NCI-H2227 treated with DMSO at 0.1 percent for 48 hours (cell line): Measurements from ENCODE around the gene KLHL17.
A peak's percentile ranks its signal among the peaks of the same experiment; 100 is the strongest.

Experiments
- DNase-seq: peaks from one replicate; lab custom pipeline; 2025; lab: John Stamatoyannopoulos, UW

KLHL17 gene

DNA sequence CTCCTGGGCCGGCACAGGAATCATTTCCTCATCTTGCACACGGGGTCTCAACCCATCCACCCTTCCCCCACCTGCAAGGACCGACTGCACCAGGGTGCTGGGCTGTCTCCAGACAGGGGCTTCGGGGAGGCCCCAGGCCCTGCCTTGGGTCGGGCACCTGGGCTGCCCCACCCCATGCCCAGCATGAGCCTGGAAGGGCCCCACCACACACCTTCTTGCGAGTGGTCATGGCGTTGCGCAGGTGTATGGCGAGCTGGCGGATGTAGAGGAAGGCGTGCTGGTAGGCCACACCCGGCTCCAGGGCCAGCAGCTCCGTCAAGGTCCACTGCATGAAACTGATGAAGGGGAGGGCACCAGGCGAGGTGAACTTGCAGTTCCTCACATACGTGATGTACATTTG lies 8.2 kb upstream of the KLHL17 start:
- DNase-seq, result no peak

DNA sequence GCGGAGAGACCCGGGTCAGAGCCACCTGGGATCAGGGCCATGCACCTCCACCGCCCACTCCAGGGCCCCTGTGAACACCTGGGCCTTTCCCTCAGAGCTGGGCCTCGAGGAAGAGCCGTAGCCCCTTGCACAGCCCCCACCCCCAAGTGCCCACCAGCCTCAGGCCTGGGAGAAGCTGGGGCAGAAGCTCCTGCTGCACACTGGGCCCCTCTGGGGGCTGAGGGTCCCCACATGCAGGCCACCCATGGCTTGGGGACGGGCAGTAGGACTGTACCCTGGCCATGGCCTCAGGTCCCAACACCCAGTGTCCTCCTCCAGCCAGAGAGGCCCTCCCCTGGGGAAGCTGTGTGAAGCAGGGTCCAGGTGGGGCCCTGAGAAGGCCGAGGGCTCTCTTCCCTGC lies 7.8 kb upstream of the KLHL17 start:
- DNase-seq, result no peak

DNA sequence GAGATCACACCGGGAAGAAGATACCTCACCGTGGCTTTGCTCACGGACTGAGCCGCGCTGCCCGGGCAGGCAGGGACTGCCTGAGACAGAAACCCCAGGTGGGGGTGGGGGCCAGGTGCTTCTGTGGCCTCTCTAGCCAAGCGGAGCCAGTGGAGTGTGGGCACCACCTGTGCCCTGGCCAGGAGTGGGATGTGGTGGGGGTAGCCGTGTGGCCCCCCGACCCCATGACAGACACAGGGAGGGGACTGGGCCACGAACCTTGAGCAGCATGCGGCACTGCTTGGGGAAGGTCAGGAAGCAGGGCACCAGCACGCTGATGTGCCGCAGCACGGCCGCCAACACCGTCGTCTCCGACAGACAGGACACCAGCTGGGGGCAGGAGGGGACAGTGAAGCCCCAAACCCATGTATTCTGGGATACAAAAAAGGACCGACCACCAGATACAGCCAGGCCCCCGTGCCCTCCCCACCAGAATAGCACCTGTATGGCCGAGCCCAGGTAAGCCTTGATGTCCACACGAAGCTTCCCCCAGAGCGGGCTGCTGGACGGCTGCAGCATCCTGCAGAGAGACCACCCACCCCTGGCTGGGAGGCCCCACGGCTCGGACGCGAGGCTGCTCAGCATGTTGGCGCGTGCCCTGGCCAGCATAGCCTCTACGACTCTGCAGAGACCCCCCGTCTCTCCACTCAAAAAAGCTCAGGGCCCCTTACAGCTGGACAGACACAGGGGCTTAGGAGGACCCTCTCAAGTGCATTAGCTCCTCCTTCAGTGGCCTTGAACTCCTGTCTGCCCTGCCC lies 6.7 kb upstream of the KLHL17 start:
- no peak for DNase-seq

- no peak for DNase-seq
Observed at GRCh38 chr1:954927-955326, 5.5 kb upstream of the KLHL17 start.

- DNase-seq, result no peak
Observed at GRCh38 chr1:955474-955873, 4.9 kb upstream of the KLHL17 start.

DNA sequence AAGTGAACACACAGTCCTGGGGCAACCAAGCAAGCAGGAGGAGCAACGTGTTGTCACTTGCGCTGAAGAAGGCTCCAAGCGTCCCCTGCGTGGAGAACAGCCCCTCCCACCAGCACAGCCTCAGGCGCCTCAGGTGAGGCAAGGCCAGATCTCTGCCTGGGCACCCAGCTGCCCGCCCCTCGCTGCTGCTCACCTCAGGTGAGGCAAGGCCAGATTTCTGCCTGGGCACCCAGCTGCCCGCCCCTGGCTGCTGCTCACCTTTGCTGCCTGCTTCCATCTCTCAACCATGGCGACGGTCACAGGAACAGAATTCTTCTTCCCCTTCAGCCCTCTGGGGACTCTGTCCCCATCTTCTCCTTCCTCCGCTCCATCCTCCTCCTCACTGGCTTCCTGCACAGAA lies 3.7 kb upstream of the KLHL17 start:
- DNase-seq, result no peak

DNA sequence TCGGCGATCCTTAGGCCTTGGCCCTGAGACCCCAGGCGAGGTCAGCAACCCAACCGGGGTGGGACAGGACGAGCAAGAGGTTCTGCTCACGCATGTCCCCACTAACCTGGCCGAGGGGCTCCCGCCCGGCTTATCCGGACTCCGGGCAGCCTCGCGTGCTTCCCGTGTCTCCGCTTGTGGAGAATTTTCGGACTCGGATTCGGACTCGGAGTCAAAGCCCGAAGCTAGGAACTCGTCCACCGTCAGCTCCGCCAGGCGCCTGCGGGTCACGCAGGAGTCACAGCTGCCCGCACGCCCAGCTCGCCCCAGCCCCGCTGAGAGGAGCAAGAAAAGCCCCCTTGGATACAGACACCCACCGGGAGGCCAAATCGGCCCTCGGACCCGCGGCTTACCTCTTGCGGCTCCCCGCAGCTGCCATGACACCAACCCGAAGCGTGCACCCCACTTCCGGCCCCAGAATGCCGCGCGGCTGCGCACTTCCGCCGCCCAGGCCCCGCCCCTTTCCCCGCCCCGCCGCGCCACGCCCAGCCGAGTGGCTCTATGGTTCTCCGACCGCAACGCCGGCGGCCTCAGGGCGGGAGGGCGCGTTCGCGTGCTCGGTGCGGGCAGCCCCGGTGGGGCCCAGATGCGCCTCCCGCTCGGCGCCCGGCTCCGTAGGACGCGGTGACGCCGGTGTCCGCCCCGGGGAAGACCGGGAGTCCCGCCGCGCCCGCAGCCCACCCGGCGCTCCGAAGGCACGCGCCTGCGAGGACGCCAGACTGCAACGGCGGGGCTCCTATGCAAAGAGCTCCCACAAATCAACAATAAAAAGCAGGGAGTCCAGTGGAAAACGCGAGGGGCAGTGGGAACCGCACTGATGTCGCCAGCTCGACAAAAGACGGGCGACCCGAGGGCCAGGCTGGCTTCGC lies 1.3 kb upstream of the KLHL17 start, which contains the start of gene NOC2L:
Gene NOC2L (minus strand): TSS at position 434 of the 908 bp plus-strand sequence. CDS start 16 bp downstream, at position 418.
- peak; percentile 85 for DNase-seq

GRCh38 chr1:959731-960362 lies 537 bp upstream of the KLHL17 start:
- no peak for DNase-seq

GRCh38 chr1:961132-961669 lies 817 bp downstream of the KLHL17 start:
- DNase-seq, result no peak

- no peak for DNase-seq
Observed at GRCh38 chr1:962381-963300, 2.3 kb downstream of the KLHL17 start.

DNA sequence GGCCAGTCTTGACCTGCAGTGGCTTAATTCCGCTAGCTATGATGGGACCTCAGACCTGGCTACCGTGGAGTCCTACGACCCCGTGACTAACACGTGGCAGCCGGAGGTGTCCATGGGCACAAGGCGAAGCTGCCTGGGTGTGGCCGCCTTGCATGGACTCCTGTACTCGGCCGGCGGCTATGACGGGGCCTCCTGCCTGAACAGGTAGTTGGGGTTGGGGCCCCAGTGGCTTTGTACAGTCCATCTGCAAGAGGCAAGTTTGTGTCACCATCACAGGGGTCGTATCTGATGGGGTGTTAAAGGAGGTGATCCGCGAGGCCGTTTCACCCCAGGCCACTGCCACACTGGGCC lies 2.9 kb downstream of the KLHL17 start:
- no peak for DNase-seq

- no peak for DNase-seq
Observed at GRCh38 chr1:963746-964525, 3.6 kb downstream of the KLHL17 start.

DNA sequence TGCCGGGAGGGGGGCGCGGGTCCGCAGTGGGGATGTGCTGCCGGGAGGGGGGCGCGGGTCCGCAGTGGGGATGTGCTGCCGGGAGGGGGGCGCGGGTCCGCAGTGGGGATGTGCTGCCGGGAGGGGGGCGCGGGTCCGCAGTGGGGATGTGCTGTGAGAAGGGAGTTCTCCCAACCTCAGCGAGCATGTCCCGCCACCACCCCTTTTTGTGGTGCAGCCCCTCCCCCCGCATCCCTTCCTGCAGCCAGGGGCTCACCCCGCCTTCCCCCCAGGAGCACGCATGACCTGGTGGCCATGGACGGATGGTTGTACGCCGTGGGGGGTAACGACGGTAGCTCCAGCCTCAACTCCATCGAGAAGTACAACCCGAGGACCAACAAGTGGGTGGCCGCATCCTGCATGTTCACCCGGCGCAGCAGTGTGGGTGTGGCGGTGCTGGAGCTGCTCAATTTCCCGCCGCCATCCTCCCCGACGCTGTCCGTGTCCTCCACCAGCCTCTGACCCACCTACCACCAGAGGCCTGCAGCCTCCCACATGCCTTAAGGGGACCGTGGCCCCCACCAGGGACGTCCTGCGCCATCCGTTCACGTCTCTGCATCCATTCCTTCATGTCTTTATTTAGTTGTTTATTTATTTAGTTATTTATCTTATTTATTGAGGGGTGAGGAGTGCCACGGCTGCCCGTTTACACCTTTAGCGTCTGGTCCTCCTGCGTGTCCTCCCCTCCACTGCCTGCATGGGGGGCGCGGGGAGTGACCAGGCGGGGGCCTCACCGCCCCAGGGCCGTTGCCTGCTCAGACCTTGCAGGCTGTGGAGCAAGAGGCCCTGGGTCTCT lies 4.5 kb downstream of the KLHL17 start:
- DNase-seq, result no peak

DNA sequence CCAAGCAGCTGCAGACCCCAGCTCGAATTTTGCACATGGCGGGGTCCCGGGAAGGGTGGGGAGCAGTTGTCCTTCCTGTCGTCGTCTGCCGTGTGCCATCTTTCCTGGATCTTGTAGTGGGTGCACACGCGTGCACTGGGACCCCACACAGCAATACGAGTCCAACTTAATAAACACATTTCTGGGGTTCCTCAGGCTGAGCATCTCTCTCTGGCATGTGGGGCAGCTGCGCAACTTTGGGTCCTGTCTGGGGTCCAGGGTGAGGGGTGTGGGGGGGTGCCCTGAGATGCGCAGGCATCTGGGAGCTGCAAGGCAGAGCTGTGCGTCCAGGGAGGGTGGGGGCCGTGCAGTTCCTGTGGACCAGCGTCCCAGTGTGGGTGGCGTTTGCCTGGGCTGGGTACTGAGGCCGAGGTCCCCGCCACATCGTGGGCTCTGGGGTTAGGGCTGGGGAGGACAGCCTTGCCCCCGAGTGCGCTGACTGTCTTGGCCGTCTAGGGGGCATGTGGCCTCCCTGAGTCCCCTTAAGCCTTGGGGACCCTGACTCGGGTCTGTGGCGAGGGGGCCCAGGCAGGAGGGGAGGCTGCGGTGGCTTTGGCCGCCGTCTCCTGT lies 5.2 kb downstream of the KLHL17 start:
- DNase-seq, result no peak

- no peak for DNase-seq
Observed at GRCh38 chr1:966135-966703, 5.8 kb downstream of the KLHL17 start, which contains the start of gene PLEKHN1. Gene PLEKHN1, plus strand, starts transcription at chr1:966482. Its CDS starts 50 bp downstream, at chr1:966532.

DNA sequence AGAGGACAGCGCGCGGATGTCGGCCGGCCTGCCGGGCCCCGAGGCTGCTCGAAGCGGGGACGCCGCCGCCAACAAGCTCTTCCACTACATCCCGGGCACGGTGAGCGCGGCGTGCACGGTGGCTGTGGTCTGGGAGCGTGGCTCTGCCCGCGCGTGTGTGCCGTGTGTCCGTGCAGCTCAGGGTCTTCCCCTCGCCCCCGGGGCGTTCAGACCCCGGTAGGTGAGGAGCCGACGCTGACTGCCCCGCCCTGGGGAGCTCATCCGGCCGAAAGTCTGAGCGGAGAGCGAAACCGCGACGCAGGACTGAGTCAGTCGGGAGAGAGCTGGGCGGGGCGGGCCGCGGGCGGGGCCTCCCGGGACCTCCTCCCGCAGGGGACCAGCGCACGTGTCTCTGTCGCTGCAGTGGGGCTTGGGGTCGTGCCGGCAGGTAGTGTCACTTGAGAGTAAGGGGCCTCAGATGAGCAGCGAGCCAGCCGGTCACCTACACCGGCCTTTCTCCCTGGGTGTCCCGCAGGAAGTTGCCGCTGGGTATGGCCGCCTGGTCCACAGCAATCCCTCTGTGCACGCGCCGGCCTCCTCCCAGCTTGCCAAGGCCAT lies 6.4 kb downstream of the KLHL17 start:
- DNase-seq, result no peak

GRCh38 chr1:967466-968343 lies 7.3 kb downstream of the KLHL17 start:
- no peak for DNase-seq
